A172 (cell line): ENCODE measurements around the gene SFMBT2. TPM values are rescaled to one million over a fixed set of nuclear protein-coding genes. Genes with fewer than 3 reads are reported as not detected.
"Not testable (repeated sequence)": the region's sequence is repeated elsewhere in the genome, so short reads cannot be mapped to it uniquely, and the experiment has no call there.

Experiments used
- DNase-seq: peaks from one replicate; pipeline ENCODE4 v3.0.0-alpha.2; 2015; ENCODE audit warnings: low spot score
- total RNA-seq: library from RNA; depleted of rRNA; stranded (reverse); fragments of >200 nt; shearing (Covaris generic); gene quantifications from 2 replicates; pipeline ENCODE4 v1.2.3, GENCODE V29; 2014

The SFMBT2 gene
- total RNA-seq, 1 experiment from 2014 or later, result 0.96 TPM

- no peak for DNase-seq
Observed at GRCh38 chr10:7184660-7185366, 226.0 kb downstream of the SFMBT2 start.

DNA sequence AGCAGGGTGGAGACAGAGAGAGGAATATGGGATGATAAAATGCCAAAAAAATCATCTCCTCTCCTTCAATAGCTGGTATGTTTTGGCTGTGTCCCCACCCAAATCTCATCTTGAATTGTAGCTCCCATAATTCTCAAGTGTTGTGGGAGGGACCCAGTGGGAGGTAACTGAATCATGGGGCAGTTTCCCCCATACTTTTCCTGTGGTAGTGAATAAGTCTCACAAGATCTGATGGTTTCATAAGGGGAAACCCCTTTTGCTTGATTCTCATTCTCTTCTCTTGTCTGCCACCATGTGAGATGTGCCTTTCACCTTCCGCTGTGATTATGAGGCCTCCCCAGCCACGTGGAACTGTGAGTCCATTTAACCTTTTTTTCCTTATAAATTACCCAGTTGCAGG lies 226.7 kb downstream of the SFMBT2 start:
- DNase-seq, result not testable (repeated sequence)

DNA sequence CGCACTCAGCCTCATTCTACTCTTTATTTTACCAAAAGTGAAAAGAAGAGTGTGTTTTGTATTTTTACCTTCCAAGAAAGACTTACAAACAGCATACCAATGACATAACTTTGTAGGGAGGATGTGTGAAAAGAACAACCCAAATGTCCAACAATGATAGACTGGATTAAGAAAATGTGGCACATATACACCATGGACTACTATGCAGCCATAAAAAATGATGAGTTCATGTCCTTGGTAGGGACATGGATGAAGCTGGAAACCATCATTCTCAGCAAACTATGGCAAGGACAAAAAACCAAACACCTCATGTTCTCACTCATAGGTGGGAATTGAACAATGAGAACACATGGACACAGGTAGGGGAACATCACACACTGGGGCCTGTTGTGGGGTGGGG lies 228.5 kb downstream of the SFMBT2 start:
- DNase-seq, result not testable (repeated sequence)

DNA sequence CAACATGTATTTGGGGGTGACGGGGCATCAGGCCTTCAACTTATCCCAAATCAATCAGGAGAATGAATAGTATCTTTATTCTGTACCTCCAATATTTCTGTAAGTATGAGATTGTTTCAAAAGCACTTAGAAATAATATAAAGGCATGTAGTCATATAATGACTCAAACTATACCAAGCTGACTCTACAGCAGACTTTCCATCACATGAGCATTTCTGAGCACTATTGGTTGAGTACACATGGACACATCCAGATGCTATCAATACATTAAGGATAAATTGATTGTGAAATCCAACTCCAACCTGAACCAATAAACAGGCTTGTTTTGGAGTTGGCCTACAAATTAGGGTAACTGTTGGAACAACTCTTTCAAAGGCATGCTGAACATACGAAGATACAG lies 229.4 kb downstream of the SFMBT2 start:
- DNase-seq, result no peak

DNA sequence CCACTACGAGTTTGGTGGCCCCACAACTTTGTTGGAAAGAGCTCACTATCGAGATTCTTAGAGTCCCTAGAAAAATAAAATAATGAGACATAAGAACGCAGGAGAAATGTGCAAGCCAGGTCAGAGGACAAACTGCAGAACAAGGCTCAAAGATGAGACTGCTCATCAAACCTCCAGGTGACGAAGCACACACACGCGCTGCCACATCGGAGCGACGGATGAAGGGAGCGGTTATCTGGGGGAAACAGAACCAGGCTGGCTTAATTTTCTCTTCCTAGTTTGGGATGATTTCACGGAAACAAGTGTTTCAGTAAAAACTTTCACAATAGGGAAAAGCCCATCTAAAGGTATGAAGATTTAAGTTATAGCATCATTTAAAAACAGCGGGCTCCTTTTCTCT lies 231.3 kb downstream of the SFMBT2 start:
- DNase-seq, result no peak

DNA sequence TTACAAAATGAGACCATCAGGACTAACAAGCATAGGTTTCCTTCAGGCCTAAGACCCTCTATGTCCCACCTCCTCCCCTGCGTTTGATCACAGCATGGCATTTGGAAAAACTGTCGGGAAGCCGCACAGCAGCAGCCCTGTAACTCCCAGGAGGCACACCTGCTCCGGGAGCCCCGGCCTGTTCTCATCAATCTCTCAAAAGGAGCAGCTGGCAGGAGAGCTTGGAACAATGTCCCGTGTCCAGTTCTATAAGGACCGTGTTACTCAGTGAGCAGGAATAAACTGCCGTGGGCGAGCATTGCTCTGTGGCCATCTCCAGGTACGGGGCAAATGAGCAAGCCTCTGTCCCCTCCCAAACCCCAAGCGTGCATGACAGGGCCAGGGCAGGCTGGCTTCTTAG lies 236.9 kb downstream of the SFMBT2 start:
- DNase-seq, result no peak

GRCh38 chr10:7171825-7172224 lies 239.0 kb downstream of the SFMBT2 start:
- no peak for DNase-seq

DNA sequence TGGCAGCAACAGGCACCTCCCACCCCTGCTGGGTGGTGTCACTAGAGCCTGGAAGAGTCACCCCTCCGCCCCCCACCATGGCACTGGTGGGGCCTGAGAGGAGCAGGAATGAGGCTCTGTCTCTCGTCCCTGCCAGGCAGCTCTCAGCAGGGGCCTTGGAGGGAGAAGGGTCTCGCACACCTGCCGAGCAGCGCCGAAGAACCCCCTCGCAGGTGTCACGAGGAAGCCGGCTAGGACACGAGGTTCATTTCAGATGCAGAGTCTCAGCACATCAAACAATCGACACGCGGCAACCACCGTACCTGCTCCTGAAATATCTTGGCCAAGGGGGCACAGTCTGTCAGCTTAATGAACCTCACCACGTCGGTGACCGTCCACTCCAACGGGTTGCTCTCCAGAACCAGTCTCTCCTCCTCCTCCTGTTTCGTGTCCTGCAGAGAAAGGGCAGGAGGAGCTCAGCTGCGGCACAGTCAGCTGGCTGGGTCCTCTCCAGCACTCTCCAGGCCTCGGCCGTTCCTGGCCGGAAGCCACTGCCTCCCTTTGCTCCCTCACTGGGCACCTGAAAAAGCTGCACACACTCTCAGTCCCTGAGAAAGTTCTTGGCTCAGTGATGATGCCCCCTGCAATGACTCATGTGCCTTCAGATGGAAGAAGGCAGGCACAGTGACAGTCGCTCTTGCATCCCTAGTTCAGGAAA lies 240.1 kb downstream of the SFMBT2 start:
- no peak for DNase-seq

DNA sequence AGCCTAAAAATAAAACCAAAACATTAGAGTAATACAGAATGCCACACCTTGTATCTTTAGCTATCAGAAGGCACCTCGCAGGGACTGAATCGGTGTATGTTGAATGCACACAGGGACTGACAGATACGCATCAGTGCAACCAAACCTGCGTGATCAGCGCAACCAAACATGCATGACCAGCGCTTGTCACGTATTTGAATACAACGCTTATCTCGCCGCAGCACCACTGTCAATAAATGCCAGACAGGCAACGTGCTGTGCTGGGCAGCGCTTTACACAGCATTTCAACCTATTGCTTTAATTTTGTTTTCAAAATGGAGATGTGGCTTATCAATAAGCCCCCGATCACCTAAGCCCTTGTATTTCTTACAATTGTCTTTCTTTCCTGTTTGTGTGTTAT lies 242.4 kb downstream of the SFMBT2 start:
- no peak for DNase-seq

DNA sequence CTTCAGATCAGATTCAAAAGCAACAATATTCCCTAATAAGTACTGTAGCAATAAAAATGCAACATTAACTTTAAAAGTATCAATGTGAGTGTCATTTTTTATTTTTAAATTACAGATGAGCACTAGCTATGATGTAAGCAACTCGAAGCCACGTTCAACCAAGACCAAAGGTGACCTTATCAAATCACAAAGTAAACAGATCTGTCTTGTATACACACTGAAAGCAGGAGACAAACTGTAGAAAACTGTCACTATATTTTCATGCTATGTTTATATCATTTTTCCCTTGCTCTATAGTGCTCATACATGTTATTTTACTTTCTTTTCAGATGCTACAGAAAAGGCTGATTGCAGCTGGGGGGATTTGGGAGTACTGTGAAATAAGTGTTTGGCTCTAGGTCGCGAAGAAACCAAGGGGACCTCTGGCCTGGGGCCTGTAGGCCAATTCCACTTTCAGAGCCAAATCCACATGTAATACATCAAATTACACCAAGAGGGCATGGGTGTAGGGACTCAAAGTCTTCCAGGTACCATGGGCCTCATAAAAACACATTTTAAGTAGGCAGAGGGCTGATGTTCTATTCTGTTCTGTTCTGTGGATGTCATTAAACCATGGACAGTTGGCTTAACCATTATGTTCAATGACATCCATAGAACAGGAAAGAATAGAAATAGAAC lies 245.2 kb downstream of the SFMBT2 start:
- DNase-seq, result no peak

DNA sequence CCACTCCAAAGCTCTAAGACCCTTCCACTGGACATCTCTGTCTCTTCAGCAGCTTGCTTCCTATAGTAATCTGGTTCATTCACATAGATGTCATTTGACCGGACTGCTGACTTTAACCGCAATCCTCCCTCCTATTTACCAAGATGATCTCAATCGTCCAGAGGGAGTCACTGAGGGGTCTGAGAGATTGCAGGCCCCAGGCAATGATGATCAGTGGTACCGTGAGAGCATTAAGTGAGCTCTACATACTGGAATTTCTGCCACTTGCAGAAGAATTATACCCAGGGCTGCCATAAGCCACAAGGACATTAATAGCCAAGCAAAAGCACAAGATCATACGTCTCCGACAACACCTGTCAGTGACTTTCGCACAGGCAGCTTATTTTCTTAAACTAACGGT lies 245.9 kb downstream of the SFMBT2 start:
- DNase-seq, result no peak

GRCh38 chr10:7162331-7162730 lies 248.5 kb downstream of the SFMBT2 start:
- DNase-seq, result no peak

DNA sequence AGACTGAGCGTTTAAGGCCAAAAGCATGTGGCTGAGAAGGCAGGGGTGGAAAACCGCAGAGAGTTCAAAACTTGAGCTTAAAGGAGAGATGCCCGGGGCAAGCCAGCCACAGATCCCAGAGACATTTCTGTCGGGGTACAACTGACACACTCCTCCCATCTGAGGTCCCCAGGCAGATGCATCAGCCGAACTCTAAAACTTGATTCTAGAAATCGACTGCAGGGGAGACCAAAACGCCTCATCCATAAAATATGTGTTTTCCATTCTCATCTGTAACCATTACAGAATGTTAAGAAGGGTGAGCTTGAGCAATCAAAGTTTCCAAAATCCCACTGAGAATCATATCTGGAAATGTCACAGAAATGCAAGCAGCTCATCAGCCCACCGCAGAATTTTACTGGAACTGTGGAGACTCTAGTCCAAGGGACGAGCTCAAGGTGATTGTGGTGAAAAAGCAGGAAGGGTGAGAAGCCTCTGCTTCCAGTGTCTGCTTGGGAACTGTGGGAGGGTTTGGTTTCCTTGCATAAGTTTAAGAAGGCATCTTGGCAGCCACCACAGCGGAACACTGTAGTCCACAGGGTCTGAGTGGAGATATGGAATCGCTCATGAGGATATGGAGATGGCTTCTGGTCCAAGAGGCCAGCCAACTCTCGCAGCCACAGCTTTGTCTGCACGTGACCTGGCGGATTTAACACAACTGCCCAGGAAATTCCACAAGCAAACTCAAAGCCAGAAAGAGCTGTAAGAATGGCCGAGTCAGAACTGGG lies 249.2 kb downstream of the SFMBT2 start:
- DNase-seq, result no peak

- no peak for DNase-seq
Observed at GRCh38 chr10:7159928-7160327, 250.9 kb downstream of the SFMBT2 start.

DNA sequence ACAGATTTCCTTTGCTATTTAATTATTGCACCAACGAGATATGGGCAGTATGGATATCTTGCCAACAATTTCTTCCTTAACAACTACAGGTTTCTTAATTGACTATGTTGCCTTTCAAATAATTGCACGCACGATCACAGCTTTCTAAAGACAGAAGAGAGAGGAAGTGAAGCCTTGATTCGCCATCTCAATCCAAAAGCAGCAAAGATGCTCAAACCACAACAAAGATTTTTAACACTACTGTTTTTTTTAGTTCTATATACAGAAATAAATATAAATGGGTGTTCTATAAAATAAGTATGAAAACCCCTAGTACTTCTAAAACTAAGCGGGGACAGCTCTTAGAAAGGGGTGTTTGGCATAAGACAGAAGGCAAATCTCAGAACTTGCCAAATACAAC lies 251.3 kb downstream of the SFMBT2 start:
- no peak for DNase-seq

DNA sequence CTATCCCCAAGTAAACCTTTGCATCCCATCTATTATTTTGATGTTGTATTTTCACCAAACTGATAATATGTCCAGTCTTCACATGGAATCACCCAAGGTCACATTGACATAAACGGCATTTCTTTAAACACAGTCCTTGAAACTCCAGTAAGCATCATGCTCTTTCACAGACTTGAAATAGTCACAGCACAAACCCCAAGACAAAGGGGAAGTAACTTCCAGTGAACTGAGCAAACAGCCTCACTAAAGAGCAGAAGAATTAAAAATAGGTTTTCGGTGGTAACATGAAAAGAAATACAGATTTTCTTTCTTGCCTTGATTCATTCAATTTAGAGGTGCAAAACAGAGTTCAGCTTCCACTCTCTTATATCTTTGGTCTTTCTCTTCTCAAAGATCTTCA lies 253.7 kb downstream of the SFMBT2 start:
- no peak for DNase-seq

DNA sequence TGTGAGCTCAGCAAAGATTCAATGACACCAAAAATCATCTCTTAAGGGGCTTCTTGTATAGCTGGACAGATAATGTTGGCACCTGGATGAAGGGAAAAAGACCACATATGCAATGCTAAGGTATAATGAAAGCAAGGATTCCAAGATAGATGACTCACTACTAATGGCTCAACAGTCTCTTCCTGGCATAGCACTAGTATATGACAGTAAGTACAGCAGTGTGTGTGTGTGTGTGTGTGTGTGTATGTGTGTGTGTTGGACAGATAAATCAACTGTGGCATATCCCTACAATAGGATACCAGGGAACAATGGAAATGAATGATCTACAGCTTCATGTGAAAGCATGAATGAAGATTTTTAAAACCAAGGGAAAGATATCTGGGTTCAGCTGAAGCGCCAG lies 257.1 kb downstream of the SFMBT2 start:
- peak; percentile 35 for DNase-seq

- no peak for DNase-seq
Observed at GRCh38 chr10:7152982-7153381, 257.9 kb downstream of the SFMBT2 start.

- no peak for DNase-seq
Observed at GRCh38 chr10:7152341-7152740, 258.5 kb downstream of the SFMBT2 start.

DNA sequence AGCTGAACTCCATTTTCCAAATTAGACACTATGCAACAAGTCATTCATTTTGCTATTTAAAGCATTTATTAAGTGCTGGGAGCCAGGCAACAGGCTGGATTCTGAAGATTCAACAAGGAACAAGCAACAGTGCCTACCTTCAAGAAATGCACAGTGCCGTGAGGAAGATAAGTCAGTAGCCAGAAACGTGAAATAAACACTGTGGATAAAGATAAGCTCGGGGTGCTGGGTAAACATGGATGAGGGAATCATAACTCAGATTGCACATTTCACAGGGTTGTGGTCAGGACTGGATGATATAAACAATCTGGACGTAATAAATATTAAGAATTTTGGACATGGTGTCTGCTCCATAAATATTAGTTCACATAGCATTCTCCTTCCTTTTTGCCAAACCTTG lies 259.3 kb downstream of the SFMBT2 start:
- no peak for DNase-seq

GRCh38 chr10:7150349-7150748 lies 260.5 kb downstream of the SFMBT2 start:
- DNase-seq, result no peak

DNA sequence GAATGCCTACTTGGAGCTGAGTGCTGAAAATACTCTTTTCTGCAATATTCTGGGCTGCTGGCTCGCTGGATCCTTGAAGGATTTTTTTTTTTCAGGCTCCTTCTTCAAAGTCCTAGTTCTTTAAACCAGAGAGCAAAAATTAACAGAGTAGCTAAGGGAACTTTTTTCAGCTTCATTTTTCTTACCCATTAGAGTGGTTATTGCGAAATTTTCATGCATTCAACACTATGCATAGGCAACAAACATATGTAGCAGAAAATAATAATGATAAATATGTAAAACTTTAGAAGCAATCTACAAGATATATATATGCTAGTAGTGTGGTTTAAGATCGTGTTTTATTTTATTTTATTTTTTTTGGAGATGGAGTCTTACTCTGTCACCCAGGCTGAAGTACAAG lies 264.6 kb downstream of the SFMBT2 start:
- DNase-seq, result no peak
